ENCODE data around the gene MIXL1. TPM values are rescaled to one million over a fixed set of nuclear protein-coding genes. Genes with fewer than 3 reads are reported as not detected.
"Not testable (repeated sequence)": the region's sequence is repeated elsewhere in the genome, so short reads cannot be mapped to it uniquely, and the experiment has no call there.

The MIXL1 gene
- total RNA-seq, 2 donors from 2014 or later = not detected

DNA sequence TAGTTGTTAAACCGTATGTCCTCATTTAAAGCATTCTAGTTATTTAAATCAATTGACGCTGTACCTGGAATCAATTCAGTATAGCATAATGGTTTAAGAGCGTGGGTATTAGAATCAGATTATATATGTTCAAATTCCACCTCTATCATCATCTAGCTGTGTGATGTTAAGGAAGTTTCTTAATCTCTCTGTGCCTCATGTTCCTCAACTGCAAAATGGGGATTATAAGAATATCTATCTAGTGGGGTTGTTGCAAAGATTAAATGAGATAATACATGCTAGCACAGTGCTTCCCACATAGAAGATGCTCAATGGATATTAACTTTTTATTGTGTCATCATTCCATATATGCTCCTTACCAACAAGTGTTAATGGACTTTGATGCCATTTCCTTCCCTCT is 16.0 kb downstream of the MIXL1 start:
- H3K9me3 ChIP-seq = no peaks in the 10 kb centered on the region
- no peak overlapping the region for H3K27ac ChIP-seq
- no peak overlapping the region for H3K4me3 ChIP-seq
- H3K4me1 ChIP-seq (ENCODE audit: control insufficient read depth in 1 of 2, low read depth in 2 of 2) = no peaks in the 10 kb centered on the region
- no peaks in the 10 kb centered on the region for H3K27me3 ChIP-seq (replicated peaks; ENCODE audit: insufficient read depth)
- TF ChIP-seq, protein P1, sequence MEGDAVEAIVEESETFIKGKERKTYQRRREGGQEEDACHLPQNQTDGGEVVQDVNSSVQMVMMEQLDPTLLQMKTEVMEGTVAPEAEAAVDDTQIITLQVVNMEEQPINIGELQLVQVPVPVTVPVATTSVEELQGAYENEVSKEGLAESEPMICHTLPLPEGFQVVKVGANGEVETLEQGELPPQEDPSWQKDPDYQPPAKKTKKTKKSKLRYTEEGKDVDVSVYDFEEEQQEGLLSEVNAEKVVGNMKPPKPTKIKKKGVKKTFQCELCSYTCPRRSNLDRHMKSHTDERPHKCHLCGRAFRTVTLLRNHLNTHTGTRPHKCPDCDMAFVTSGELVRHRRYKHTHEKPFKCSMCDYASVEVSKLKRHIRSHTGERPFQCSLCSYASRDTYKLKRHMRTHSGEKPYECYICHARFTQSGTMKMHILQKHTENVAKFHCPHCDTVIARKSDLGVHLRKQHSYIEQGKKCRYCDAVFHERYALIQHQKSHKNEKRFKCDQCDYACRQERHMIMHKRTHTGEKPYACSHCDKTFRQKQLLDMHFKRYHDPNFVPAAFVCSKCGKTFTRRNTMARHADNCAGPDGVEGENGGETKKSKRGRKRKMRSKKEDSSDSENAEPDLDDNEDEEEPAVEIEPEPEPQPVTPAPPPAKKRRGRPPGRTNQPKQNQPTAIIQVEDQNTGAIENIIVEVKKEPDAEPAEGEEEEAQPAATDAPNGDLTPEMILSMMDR (IDR thresholded peaks at IDR 0.05) = no peak
- DNase-seq (ENCODE audit: low spot score) = no peak
- ATAC-seq (ENCODE audit: insufficient number of reproducible peaks, low FRiP score, low read depth) = no peak
- no peaks in the 10 kb centered on the region for H3K36me3 ChIP-seq

DNA sequence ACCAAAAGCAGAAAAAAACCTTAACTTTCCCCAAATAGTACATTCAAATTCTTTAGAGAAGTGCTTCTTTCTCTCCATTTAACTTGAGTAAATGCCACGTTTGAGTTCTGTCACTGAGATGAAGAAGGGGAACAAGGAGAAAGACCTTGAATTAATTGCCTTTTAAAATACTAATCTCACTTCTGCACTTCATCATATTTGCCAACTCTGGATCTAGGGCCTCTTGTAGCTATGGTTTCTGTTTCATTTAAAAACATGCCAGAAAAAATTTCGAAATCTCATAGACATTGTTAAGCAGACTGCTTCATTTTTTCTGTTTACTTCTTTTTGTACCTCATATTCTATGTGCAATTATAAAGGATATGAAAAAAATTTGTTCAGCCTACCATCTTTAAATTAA is 24.6 kb downstream of the MIXL1 start:
- H3K27me3 ChIP-seq (replicated peaks; ENCODE audit: insufficient read depth) = no peaks in the 10 kb centered on the region
- TF ChIP-seq, protein P1 (IDR thresholded peaks at IDR 0.05) = no peak
- H3K36me3 ChIP-seq = no peaks in the 10 kb centered on the region
- no peak overlapping the region for H3K27ac ChIP-seq
- peaks cover 0 to 8% of the 10 kb centered on the region in 2 donors for H3K4me1 ChIP-seq (ENCODE audit: control insufficient read depth in 1 of 2, low read depth in 2 of 2)
- ATAC-seq (ENCODE audit: insufficient number of reproducible peaks, low FRiP score, low read depth) = no peak
- no peak for DNase-seq (ENCODE audit: low spot score)
- no peak overlapping the region for H3K4me3 ChIP-seq
- no peaks in the 10 kb centered on the region for H3K9me3 ChIP-seq

DNA sequence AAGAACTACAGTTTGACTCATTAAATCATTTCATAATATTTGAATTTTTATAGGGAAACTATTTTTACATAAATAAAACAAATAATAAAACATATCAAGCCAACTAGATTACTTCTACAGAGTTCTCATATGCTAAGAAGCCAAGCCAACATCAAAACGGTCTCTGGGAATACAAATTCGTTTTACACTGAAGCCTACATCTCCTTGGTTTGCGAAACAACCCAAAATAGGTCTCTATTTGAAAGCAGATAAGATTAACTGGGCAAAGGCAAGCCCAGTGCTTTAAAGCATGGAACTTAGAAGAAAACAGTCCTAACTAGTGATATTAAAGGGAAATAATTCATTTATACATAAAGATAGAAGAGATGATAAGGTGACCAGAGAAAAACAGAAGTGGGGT is 25.3 kb downstream of the MIXL1 start:
- ATAC-seq (ENCODE audit: insufficient number of reproducible peaks, low FRiP score, low read depth) (no peak), DNase-seq (ENCODE audit: low spot score) (no peak)
- Histone ChIP-seq H3K4me1 (ENCODE audit: control insufficient read depth in 1 of 2, low read depth in 2 of 2) (peaks cover 0 to 8% of the 10 kb centered on the region in 2 donors), H3K27ac (no peak overlapping the region), H3K9me3 (no peaks in the 10 kb centered on the region), H3K36me3 (no peaks in the 10 kb centered on the region), H3K4me3 (no peak overlapping the region), H3K27me3 (replicated peaks; ENCODE audit: insufficient read depth) (no peaks in the 10 kb centered on the region)
- TF ChIP-seq, protein P1 (IDR thresholded peaks at IDR 0.05) = no peak

DNA sequence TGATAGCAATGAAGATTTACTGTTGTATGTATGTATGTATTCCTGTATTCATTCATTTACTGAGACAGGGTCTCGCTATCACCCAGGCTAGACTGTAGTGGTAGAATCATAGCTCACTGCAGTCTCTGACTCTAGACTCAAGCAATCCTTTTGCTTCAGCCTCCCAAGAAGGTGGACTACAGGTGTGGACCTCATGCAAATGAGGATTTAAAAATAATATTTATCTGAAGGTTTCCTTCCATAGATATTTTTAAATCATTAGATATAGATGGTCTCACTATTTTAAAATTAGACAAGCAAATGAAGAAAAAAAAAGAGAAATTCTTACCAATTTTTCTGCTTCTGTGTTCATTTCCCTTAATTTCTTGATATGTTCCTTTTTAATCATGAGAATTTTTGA is 27.0 kb downstream of the MIXL1 start:
- H3K4me3 ChIP-seq = no peak overlapping the region
- H3K36me3 ChIP-seq = no peaks in the 10 kb centered on the region
- DNase-seq (ENCODE audit: low spot score) (no peak), ATAC-seq (ENCODE audit: insufficient number of reproducible peaks, low FRiP score, low read depth) (no peak)
- H3K27me3 ChIP-seq (replicated peaks; ENCODE audit: insufficient read depth) = no peaks in the 10 kb centered on the region
- peaks cover 0 to 8% of the 10 kb centered on the region in 2 donors for H3K4me1 ChIP-seq (ENCODE audit: control insufficient read depth in 1 of 2, low read depth in 2 of 2)
- H3K9me3 ChIP-seq = no peaks in the 10 kb centered on the region
- TF ChIP-seq, protein P1 (IDR thresholded peaks at IDR 0.05) = no peak
- no peak overlapping the region for H3K27ac ChIP-seq

DNA sequence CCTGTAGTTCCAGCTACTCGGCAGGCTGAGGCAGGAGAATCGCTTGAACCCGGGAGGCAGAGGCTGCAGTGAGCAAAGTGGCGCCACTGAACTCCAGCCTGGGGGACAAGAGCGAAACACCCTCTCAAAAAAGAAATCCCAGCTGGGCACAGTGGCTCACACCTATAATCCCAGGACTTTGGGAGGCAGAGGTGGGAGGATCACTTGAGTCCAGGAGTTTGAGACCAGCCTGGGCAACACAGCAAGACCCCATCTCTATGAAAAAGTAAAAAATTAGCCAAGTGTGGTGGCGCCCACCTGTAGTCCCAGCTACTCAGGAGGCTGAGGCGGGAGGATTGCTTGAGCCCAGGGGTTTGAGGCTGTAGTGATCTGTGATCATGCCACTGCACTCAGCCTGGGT is 29.4 kb downstream of the MIXL1 start:
- ATAC-seq (ENCODE audit: insufficient number of reproducible peaks, low FRiP score, low read depth); H3K27ac ChIP-seq; H3K4me3 ChIP-seq; H3K9me3 ChIP-seq; DNase-seq (ENCODE audit: low spot score); H3K4me1 ChIP-seq (ENCODE audit: control insufficient read depth in 1 of 2, low read depth in 2 of 2); H3K27me3 ChIP-seq (replicated peaks; ENCODE audit: insufficient read depth); H3K36me3 ChIP-seq: not testable (repeated sequence)

DNA sequence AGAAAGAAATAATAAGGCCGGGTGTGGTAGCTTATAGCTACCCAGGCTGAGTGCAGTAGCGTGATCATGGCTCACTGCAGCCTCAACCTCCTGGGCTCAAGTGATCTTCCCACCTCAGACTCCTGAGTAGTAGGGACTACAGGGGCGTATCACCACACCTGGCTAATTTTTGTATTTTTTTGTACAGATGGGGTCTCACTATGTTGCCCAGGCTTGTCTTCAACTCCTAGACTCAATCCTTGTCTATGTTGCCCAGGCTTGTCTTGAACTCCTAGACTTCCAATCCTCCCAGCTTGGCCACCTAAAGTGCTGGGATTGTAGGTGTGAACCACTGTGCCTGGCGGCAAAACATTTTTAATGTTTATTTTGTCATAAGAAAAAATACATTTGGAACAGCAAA is 30.5 kb downstream of the MIXL1 start:
- H3K4me3 ChIP-seq = no peak overlapping the region
- no peak for DNase-seq (ENCODE audit: low spot score)
- H3K36me3 ChIP-seq = no peaks in the 10 kb centered on the region
- no peaks in the 10 kb centered on the region for H3K27me3 ChIP-seq (replicated peaks; ENCODE audit: insufficient read depth)
- TF ChIP-seq, protein P1 (IDR thresholded peaks at IDR 0.05) = no peak
- ATAC-seq (ENCODE audit: insufficient number of reproducible peaks, low FRiP score, low read depth) = no peak
- H3K27ac ChIP-seq = no peak overlapping the region
- no peaks in the 10 kb centered on the region for H3K9me3 ChIP-seq
- H3K4me1 ChIP-seq (ENCODE audit: control insufficient read depth in 1 of 2, low read depth in 2 of 2) = no peaks in the 10 kb centered on the region
